OCI-LY1 (cell line): Measurements from ENCODE around the gene UTP4.
"Not testable (repeated sequence)": the region's sequence is repeated elsewhere in the genome, so short reads cannot be mapped to it uniquely, and the experiment has no call there.

ENCODE experiments used
- EZH2 ChIP-seq: fragments of 200-600 bp; sonication (generic), shearing (Covaris generic); IDR thresholded peaks from 2 replicates; pipeline ENCODE4 v1.8.0; 2017; ENCODE audit warnings: borderline replicate concordance, mixed run types, mild to moderate bottlenecking, antibody characterized with exemption, low read length, moderate library complexity, mixed read lengths
- TF ChIP-seq, protein P1 (sequence below): fragments of 200-600 bp; sonication (generic), shearing (Covaris generic); IDR thresholded peaks from 2 replicates; pipeline ENCODE4 v1.5.1; 2017; ENCODE audit warnings: mild to moderate bottlenecking, antibody characterized with exemption, low read length, moderate library complexity, mixed read lengths

DNA sequence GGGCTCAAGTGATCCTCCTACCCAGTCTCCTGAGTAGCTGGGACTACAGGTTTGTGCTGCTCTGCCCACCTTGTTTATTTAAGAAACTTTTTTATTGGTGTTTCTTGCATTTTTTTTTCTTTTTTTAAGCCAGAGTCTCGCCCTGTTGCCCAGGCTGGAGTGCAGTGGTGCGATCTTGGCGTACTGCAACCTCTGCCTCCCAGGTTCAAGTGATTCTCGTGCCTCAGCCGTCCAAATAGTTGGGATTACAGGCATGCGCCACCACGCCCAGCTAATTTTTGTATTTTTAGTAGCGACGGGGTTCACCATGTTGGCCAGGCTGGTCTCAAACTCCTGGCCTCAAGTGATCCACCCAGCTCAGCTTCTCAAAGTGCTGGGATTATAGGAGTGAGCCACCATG lies 17.2 kb downstream of the UTP4 start:
- TF ChIP-seq, protein P1, sequence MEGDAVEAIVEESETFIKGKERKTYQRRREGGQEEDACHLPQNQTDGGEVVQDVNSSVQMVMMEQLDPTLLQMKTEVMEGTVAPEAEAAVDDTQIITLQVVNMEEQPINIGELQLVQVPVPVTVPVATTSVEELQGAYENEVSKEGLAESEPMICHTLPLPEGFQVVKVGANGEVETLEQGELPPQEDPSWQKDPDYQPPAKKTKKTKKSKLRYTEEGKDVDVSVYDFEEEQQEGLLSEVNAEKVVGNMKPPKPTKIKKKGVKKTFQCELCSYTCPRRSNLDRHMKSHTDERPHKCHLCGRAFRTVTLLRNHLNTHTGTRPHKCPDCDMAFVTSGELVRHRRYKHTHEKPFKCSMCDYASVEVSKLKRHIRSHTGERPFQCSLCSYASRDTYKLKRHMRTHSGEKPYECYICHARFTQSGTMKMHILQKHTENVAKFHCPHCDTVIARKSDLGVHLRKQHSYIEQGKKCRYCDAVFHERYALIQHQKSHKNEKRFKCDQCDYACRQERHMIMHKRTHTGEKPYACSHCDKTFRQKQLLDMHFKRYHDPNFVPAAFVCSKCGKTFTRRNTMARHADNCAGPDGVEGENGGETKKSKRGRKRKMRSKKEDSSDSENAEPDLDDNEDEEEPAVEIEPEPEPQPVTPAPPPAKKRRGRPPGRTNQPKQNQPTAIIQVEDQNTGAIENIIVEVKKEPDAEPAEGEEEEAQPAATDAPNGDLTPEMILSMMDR, result not testable (repeated sequence)
- not testable (repeated sequence) for TF ChIP-seq EZH2
